Spinal cord (tissue), 10 donors: Measurements from ENCODE around the gene DPT. TPM values are rescaled to one million over a fixed set of nuclear protein-coding genes. Genes with fewer than 3 reads are reported as not detected.
"Not testable (repeated sequence)": the region's sequence is repeated elsewhere in the genome, so short reads cannot be mapped to it uniquely, and the experiment has no call there.

ENCODE experiments used
- DNase-seq, 6 donors: peaks; one replicate each; pipeline versions ENCODE4 v3.0.0 to v3.0.0-alpha.2; 2013 to 2015; ENCODE audit warnings: low spot score in 6 of 6, low read depth in 4 of 6
- H3K27ac ChIP-seq: one replicate; pipeline ENCODE4 v1.5.1; 2013; ENCODE audit warnings: low read depth, low read length, control low read depth
- H3K27me3 ChIP-seq: one replicate; pipeline ENCODE4 v1.6.1; 2013; ENCODE audit warnings: low read length; ENCODE audit not compliant: control insufficient read depth, insufficient read depth
- H3K36me3 ChIP-seq: one replicate; pipeline ENCODE4 v1.6.1; 2013; ENCODE audit warnings: low read length; ENCODE audit not compliant: control insufficient read depth, insufficient read depth
- H3K4me1 ChIP-seq: one replicate; pipeline ENCODE4 v1.6.1; 2013; ENCODE audit warnings: low read length; ENCODE audit not compliant: control insufficient read depth, insufficient read depth
- H3K4me3 ChIP-seq: one replicate; pipeline ENCODE4 v1.5.1; 2013; ENCODE audit warnings: low read depth, low read length, control low read depth
- H3K9me3 ChIP-seq: one replicate; pipeline ENCODE4 v1.6.1; 2013; ENCODE audit warnings: low read length; ENCODE audit not compliant: control insufficient read depth, insufficient read depth
- WGBS: methylation state at CpG from one replicate; pipeline ENCODE4 v1.1.5; 2013; ENCODE audit warnings: missing lambda C conversion rate; ENCODE audit not compliant: insufficient coverage; 5-methylcytosine and 5-hydroxymethylcytosine counted together
- long read RNA-seq, 4 donors: transcript quantifications; one replicate each; lab custom pipeline, GENCODE V29; 2026
- polyA plus RNA-seq, 2 donors: library from polyadenylated mRNA; unstranded; fragments of 120-200 nt; gene quantifications; one replicate each; pipeline ENCODE4 v1.2.1, GENCODE V29; 2013; ENCODE audit not compliant: insufficient read length in 2 of 2
- total RNA-seq, 2 donors: library from RNA; depleted of rRNA in 1 of 2; stranded (reverse); fragments of 120-200 nt in 1 of 2; fragments of >200 nt in 1 of 2; gene quantifications; one replicate each; pipeline versions ENCODE4 v1.2.3 to v1.2.4, GENCODE V29; 2013 to 2014
- donor health status: healthy.

Gene DPT
- total RNA-seq, result 10 to 100 TPM in 1 of 2 donors, 1 to 10 TPM in 1; 9.4 to 14.4 TPM
- 1 to 10 TPM; 1.6 to 5.5 TPM for polyA plus RNA-seq
- long read RNA-seq, donor 1, transcript DPT-201 (4 exons, 1,786 nt), result major isoform, 5 of 5 reads
- long read RNA-seq, donor 1, partial matches to known transcripts, result 0 of 5 reads
- long read RNA-seq, donor 1, other reads (novel, unspliced or antisense), result 0 of 5 reads
- long read RNA-seq, donor 2, result 0 reads
- long read RNA-seq, donor 3, partial matches to known transcripts, result 0 of 1 reads
- long read RNA-seq, donor 3, other reads (novel, unspliced or antisense), result 0 of 1 reads
- long read RNA-seq, donor 4, partial matches to known transcripts, result 0 of 2 reads
- long read RNA-seq, donor 4, other reads (novel, unspliced or antisense), result 0 of 2 reads

DNA sequence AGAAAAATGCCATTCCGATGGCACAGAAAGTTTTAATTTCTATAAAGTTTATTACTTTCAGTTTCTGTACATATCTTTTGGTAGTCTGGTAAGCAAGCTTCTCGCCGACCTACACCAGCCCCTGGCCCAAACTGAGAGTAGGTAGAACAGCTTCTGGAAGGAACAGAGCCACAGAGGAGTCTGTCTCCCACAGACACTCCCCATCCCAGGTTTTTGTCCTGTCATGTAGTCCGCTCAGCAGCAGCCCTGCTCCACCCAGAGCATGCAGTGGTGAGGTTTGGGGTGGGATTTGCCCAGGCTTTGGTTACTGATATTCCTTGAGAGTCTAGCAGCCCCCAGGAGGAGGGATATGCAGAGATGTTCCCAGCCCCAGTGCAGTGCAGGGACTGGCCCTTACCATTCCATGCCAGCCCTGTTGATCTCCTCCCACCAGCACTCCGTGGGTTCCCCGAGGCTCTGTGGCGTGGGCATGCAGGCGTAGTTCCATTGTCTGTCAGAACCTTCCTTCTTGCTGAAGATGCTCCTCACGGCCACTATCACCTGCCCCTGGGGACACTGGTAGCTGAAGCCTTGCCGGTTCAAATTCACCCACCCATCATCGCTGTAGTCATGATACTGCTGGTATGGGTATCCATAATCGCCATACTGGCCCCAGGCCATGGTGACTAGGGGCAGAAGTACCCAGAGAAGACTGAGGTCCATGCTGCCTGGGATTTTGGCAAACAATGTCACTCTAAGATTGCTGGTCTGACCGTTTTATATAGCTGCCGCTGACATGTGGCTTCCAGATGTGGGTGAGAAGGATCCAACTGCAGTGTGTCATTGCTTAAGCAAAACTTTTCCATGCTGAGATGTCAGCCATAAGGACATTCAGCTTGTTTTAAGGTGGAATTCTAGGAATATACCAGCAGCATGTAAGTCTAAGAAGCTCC, at the start of gene DPT:
Gene DPT (minus strand): TSS at position 734 of the 932 bp plus-strand sequence. CDS start 32 bp downstream, at position 702.
- Histone ChIP-seq H3K9me3 (no peaks in the 10 kb centered on the region), H3K4me3 (no peak within 1 kb of the TSS), H3K36me3 (no peaks in the 10 kb centered on the region), H3K27ac (no peak within 1 kb of the TSS), H3K27me3 (no peaks in the 10 kb centered on the region), H3K4me1 (peaks cover 17% of the 10 kb centered on the region)
- 94% methylated on average over 10 of the region's 14 CpGs for WGBS
- DNase-seq, result peak in 1 of 6 donors; percentile 64

DNA sequence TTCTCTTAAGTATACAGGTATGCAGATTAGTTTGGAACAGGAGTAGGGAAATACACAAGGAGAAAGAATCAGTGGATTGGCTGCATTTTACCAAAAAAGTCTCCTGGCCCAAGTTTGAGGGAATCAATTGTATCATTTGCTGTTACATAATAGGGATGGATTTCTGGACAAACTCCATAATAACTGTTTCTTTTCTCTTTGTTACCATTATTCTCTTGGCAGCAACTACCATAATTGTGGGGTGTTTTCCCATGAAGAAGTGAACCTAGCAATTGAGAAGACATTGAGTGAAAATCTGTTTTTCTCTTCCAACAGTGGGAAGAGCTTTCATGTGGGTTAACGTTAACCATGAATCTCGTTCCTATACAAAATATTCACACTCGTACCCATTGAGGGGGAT, 46.4 kb upstream of the DPT start:
- no CpG with 5 or more reads among the region's 3 CpGs for WGBS

GRCh38 chr1:168774241-168774640, 45.2 kb upstream of the DPT start:
- Histone ChIP-seq H3K27me3 (no peaks in the 10 kb centered on the region), H3K9me3 (no peaks in the 10 kb centered on the region), H3K27ac (no peak overlapping the region), H3K4me3 (no peak overlapping the region), H3K4me1 (no peaks in the 10 kb centered on the region), H3K36me3 (no peaks in the 10 kb centered on the region)
- DNase-seq, result no peak
- 67% methylated on average over 1 of the region's 1 CpG for WGBS

More for the DNA sequence above, 46.4 kb upstream of the DPT start:
- no peak for DNase-seq
- Histone ChIP-seq H3K36me3 (no peaks in the 10 kb centered on the region), H3K9me3 (no peaks in the 10 kb centered on the region), H3K4me3 (no peak overlapping the region), H3K27me3 (no peaks in the 10 kb centered on the region), H3K27ac (no peak overlapping the region), H3K4me1 (no peaks in the 10 kb centered on the region)

GRCh38 chr1:168772428-168773060, 43.5 kb upstream of the DPT start:
- Histone ChIP-seq H3K4me1 (no peaks in the 10 kb centered on the region), H3K4me3 (no peak overlapping the region), H3K9me3 (no peaks in the 10 kb centered on the region), H3K27me3 (no peaks in the 10 kb centered on the region), H3K27ac (no peak overlapping the region), H3K36me3 (no peaks in the 10 kb centered on the region)
- WGBS, result no CpG with 5 or more reads among the region's 2 CpGs
- no peak for DNase-seq

DNA sequence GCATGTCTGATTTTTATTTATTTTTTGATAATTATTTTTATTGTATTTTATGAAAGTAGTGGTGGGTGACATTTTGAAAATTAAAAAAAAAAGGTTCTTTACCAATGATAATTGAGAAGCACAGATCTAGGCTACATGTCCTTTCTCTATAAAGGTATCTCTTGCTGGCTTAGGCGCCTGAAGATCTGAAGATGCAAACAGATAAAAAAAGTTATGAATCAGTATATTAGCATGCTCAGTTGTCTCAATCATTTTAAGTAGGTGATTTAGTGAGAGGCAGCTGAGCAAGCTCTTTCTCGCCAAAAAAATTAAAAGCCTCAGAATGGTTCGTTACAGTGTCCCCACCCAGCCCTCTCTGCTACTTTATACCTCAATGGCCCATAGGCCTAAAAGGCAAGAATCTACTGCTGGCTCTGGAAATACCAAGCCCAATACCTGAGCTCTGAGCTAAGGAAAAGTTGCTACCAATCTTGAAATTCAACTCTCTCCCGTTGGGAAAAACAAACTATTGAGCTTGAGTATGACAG, 42.2 kb upstream of the DPT start:
- Histone ChIP-seq H3K36me3 (no peaks in the 10 kb centered on the region), H3K27ac (no peak overlapping the region), H3K27me3 (no peaks in the 10 kb centered on the region), H3K4me3 (no peak overlapping the region), H3K4me1 (no peaks in the 10 kb centered on the region), H3K9me3 (no peaks in the 10 kb centered on the region)
- DNase-seq, result no peak
- 77% methylated on average over 2 of the region's 4 CpGs for WGBS

DNA sequence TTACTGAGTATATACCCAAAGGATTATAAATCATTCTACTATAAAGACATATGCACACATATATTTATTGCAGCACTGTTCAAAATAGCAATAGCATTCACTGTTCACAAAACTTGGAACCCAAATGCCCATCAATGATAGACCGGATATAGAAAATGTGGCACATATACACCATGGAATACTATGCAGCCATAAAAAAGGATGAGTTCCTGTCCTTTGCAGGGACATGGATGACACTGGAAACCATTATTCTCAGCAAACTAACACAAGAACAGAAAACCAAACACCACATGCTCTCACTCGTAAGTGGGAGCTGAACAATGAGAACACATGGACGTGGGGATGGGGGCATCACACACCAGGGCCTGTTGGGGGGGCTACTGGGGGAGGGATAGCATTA, 40.9 kb upstream of the DPT start:
- not testable (repeated sequence) for H3K4me1 ChIP-seq, H3K27ac ChIP-seq, H3K36me3 ChIP-seq, DNase-seq, H3K4me3 ChIP-seq, H3K27me3 ChIP-seq, H3K9me3 ChIP-seq
- 100% methylated on average over 1 of the region's 3 CpGs for WGBS

DNA sequence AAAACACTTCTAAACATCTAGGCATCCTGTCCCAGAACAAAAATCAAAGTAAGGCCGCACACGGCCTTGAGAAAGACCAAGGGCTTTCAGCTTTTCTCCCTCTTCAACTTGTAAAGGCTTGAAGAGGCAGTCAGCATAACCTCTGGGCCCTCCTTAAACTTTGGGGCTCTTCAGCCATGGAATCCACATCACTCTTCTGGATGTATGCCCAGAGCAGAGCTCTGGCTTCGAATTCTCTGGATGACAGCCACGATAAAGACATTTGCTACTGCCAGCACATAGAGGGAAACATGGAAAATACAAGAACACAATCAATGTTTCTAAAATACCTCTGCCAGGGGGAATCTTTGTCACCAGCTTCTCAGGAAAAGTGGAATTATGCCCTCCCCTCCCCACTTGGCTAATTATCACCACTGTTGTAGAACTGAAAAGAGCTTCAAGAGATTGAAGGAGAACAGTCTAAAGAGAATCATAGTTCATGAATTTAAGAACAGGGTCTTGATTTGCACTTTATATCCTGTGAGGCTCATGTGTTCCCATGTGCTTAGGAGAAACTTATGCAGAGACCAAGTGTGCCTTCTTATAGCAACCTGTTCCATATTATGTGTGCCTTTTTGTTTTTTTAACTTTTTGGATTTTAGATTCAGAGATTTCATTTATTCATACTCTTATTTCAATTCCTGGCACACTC, 39.0 kb upstream of the DPT start:
- Histone ChIP-seq H3K9me3 (no peaks in the 10 kb centered on the region), H3K36me3 (no peaks in the 10 kb centered on the region), H3K4me3 (no peak overlapping the region), H3K27ac (peak overlapping the region; percentile 8), H3K27me3 (no peaks in the 10 kb centered on the region), H3K4me1 (no peaks in the 10 kb centered on the region)
- DNase-seq, result peak in 5 of 6 donors; percentile 39 to 92 (median 42)
- WGBS, result 43% methylated on average over 4 of the region's 4 CpGs

DNA sequence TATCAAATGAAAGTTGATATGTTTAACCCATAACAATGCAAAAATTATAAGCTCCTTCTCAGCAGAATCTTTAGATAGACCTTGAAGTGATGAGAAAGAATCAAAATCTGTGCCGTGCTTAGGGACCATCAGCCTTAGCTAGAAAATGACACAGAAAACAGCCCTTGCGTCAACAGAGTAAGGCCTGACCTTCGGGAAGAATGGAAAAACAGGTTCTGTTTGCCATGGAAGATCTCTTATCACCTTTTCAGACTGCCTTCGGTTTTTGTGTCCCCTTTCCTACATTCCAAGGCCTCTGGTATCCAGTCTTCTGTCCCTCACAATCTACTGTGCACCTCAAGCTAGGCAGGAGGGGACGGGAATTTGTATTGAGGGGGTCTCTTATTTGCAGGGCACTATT, 37.6 kb upstream of the DPT start:
- Histone ChIP-seq H3K27ac (no peak overlapping the region), H3K4me3 (no peak overlapping the region), H3K9me3 (no peaks in the 10 kb centered on the region), H3K27me3 (no peaks in the 10 kb centered on the region), H3K4me1 (no peaks in the 10 kb centered on the region), H3K36me3 (no peaks in the 10 kb centered on the region)
- no peak for DNase-seq
- 100% methylated on average over 3 of the region's 5 CpGs for WGBS

DNA sequence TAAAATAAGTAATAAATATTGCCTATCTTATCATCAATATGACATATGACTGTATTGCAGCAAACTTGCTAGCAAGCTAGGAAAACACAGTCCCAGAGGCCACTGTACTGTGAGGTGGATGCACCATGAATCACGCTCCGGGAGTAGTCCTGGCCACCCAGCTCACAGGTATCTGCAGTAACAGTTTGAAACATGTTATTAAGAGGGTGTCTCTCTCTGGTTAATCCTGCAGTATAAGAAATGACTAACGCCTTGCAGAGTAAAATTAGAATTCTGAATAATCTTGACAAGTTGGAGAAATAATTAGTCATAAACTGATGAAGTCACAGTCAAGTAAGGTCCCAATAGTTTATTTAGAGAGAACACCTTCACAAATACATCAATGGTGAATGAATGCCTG, 34.0 kb upstream of the DPT start:
- no peaks in the 10 kb centered on the region for H3K27me3 ChIP-seq
- WGBS, result 100% methylated on average over 2 of the region's 3 CpGs
- H3K36me3 ChIP-seq, result no peaks in the 10 kb centered on the region
- no peak overlapping the region for H3K27ac ChIP-seq
- no peak overlapping the region for H3K4me3 ChIP-seq
- no peaks in the 10 kb centered on the region for H3K9me3 ChIP-seq
- H3K4me1 ChIP-seq, result no peaks in the 10 kb centered on the region
- DNase-seq, result no peak
